ENCODE results near the gene FAM53B. TPM values are rescaled to one million over a fixed set of nuclear protein-coding genes. Genes with fewer than 3 reads are reported as not detected.

The FAM53B gene
- total RNA-seq, 1 experiment from 2014 or later, result 13.7 TPM

DNA sequence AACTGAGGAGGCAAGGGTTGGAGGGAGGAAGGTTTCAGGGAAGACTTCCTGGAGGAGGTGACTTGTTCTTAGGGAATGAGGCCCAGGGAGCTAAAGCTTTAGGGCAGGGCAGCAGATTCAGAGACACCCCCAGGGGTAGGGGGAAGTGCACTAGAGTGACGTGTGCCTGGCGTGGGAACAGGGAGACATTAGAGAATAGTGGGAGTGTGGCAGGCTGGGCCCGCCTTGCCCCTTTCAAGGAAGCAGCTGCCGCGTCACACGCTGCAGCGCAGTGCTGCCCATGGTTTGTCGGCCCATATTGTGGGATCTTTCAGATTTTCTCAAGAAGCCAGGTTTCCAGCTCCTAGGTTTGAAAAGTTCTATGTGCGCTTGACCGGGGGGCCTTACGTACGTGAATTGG lies 143.2 kb downstream of the FAM53B start:
- Mint-ChIP-seq H3K36me3 (ENCODE audit: insufficient read depth, unreplicated experiment) (peaks cover 5% of the 10 kb centered on the region), H3K27ac (ENCODE audit: unreplicated experiment) (no peak overlapping the region), H3K27me3 (ENCODE audit: insufficient read depth, unreplicated experiment) (no peaks in the 10 kb centered on the region), H3K4me1 (ENCODE audit: low read depth, unreplicated experiment) (no peaks in the 10 kb centered on the region), H3K4me3 (ENCODE audit: unreplicated experiment) (no peak overlapping the region), H3K9me3 (ENCODE audit: unreplicated experiment) (no peaks in the 10 kb centered on the region)
- intact Hi-C loops (cut with micrococcal nuclease; ENCODE audit: unreplicated experiment), result no loop called here
- no peak for DNase-seq
- Histone ChIP-seq H3K27me3 (replicated peaks; ENCODE audit: control insufficient read depth, insufficient read depth, low read length) (no peaks in the 10 kb centered on the region), H3K4me3 (ENCODE audit: low read depth, low read length) (no peak overlapping the region), H3K4me1 (peaks cover 9% of the 10 kb centered on the region), H3K9me3 (no peaks in the 10 kb centered on the region), H3K36me3 (ENCODE audit: control insufficient read depth, insufficient read depth, low read length) (no peaks in the 10 kb centered on the region)
- no peak for TF ChIP-seq CTCF (IDR thresholded peaks at IDR 0.05; ENCODE audit: insufficient read depth in 1 of 2, low read depth in 1 of 2, low read length in 1 of 2, severe bottlenecking in 1 of 2, unreplicated experiment in 1 of 2)
- ChIA-PET POLR2A (no interaction called here), CTCF (interaction anchor here (0.7 kb wide), 1 partner anchor 92 kb away, joined by 4 read pairs; no protein-coding TSS in a partner anchor)
- BruUV-seq (replicated peaks), result no TSS peak

DNA sequence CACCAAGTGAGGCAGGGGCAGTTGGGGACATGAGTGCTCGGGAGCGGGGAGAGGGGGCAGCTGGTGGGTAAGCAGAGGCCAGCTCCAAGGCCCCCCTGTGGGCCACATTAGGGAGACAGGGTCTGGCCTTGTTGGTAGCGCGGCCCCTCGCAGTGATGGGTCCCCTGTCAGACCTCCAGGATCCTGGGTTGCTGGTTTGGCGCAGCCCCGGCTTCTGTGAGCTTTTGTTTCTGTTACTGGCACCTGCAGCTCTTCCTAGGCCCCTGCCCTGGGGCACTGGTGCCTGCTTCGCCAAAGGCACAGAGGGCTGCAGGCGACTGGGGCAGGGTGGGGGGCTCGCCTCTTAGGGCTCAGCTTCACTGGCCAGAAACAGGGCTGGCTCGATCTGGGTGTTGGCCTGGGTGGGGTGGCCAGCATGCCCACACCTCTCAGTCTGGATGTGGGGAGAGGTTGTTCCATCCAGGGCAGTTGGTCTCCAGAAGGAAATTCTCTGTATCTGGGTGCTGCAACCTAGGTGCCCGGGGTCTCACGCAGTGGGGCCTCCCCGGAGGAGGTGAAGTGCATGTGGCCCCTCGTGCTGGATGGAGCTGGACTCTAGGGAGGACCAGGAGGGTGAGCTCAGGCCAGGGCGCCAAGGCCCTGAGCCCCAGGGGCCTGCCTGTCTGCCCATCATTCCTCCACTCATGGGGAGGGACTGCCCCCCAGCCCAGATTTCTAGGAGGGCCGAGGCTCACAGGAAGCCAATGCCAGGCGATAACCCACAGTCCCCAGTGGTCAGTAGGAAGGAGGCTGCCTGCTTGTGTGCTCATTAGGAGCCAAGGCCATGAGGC lies 143.9 kb downstream of the FAM53B start:
- BruUV-seq (replicated peaks), result no TSS peak
- DNase-seq, result no peak
- H3K36me3 ChIP-seq (ENCODE audit: control insufficient read depth, insufficient read depth, low read length), result no peaks in the 10 kb centered on the region
- intact Hi-C loops (cut with micrococcal nuclease; ENCODE audit: unreplicated experiment), result no loop called here
- H3K27me3 ChIP-seq (replicated peaks; ENCODE audit: control insufficient read depth, insufficient read depth, low read length), result no peaks in the 10 kb centered on the region
- Mint-ChIP-seq H3K27me3 (ENCODE audit: insufficient read depth, unreplicated experiment) (no peaks in the 10 kb centered on the region), H3K36me3 (ENCODE audit: insufficient read depth, unreplicated experiment) (peaks cover 3% of the 10 kb centered on the region), H3K27ac (ENCODE audit: unreplicated experiment) (no peak overlapping the region), H3K4me1 (ENCODE audit: low read depth, unreplicated experiment) (no peaks in the 10 kb centered on the region), H3K9me3 (ENCODE audit: unreplicated experiment) (no peaks in the 10 kb centered on the region), H3K4me3 (ENCODE audit: unreplicated experiment) (no peak overlapping the region)
- ChIA-PET POLR2A (no interaction called here), CTCF (interaction anchor here (0.8 kb wide), 1 partner anchor 36 kb away, joined by 3 read pairs; no protein-coding TSS in a partner anchor)
- H3K4me1 ChIP-seq, result peaks cover 9% of the 10 kb centered on the region
- H3K4me3 ChIP-seq (ENCODE audit: low read depth, low read length), result no peak overlapping the region
- TF ChIP-seq CTCF (IDR thresholded peaks at IDR 0.05; ENCODE audit: insufficient read depth in 1 of 2, low read depth in 1 of 2, low read length in 1 of 2, severe bottlenecking in 1 of 2, unreplicated experiment in 1 of 2), result no peak
- no peaks in the 10 kb centered on the region for H3K9me3 ChIP-seq

DNA sequence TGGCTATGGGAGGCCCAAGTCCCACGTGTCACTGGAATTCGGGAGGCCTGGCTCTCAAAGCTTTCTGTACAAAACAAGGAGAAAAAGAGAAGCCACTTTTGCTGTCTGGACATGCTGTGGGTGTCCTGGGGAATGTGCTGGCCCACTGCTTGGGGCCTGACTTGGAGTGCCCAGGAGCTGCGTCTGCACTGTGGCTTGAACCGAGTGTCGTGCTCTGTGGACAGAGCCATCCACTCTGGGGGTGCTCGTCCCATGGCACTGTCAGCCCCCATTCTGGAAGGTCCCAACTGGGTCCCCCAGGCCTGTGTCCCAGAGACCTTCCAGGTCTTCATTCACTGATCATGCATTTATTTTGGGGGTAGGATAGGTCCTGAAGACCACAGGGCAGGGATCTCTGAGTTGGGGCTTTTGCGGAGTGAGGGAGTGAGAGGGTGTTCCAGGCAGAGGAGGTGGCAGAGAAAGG lies 144.6 kb downstream of the FAM53B start:
- H3K36me3 Mint-ChIP-seq (ENCODE audit: insufficient read depth, unreplicated experiment), result no peaks in the 10 kb centered on the region
- Histone ChIP-seq H3K9me3 (no peaks in the 10 kb centered on the region), H3K36me3 (ENCODE audit: control insufficient read depth, insufficient read depth, low read length) (no peaks in the 10 kb centered on the region), H3K4me3 (ENCODE audit: low read depth, low read length) (no peak overlapping the region), H3K27me3 (replicated peaks; ENCODE audit: control insufficient read depth, insufficient read depth, low read length) (no peaks in the 10 kb centered on the region), H3K4me1 (peaks cover 9% of the 10 kb centered on the region)
- H3K4me3 Mint-ChIP-seq (ENCODE audit: unreplicated experiment), result no peak overlapping the region
- intact Hi-C loops (cut with micrococcal nuclease; ENCODE audit: unreplicated experiment), result no loop called here
- no peaks in the 10 kb centered on the region for H3K9me3 Mint-ChIP-seq (ENCODE audit: unreplicated experiment)
- no peak overlapping the region for H3K27ac Mint-ChIP-seq (ENCODE audit: unreplicated experiment)
- no peaks in the 10 kb centered on the region for H3K4me1 Mint-ChIP-seq (ENCODE audit: low read depth, unreplicated experiment)
- DNase-seq, result no peak
- H3K27me3 Mint-ChIP-seq (ENCODE audit: insufficient read depth, unreplicated experiment), result no peaks in the 10 kb centered on the region
- ChIA-PET CTCF (interaction anchor here (0.8 kb wide), 1 partner anchor 37 kb away, joined by 3 read pairs; no protein-coding TSS in a partner anchor), POLR2A (no interaction called here)
- no peak for TF ChIP-seq CTCF (IDR thresholded peaks at IDR 0.05; ENCODE audit: insufficient read depth in 1 of 2, low read depth in 1 of 2, low read length in 1 of 2, severe bottlenecking in 1 of 2, unreplicated experiment in 1 of 2)
- BruUV-seq (replicated peaks), result no TSS peak
